DND-41 (cell line): Measurements from ENCODE around the gene S1PR1.

ENCODE experiments used
- ATAC-seq: fragments of 200-7000 bp; cut with Tn5 transposase; 3 replicates; pipeline ENCODE4 v1.9.1; 2021; ENCODE audit warnings: low read depth; ENCODE audit not compliant: insufficient read depth
- DNase-seq: peaks from one replicate; pipeline ENCODE4 v3.0.0-alpha.2; 2020
- H2AFZ ChIP-seq: 2 replicates; pipeline ENCODE4 v1.6.0; 2012; ENCODE audit warnings: low read depth, low read length
- H3K27ac ChIP-seq: 2 replicates; pipeline ENCODE4 v1.5.1; 2012; ENCODE audit warnings: low read length, inconsistent platforms
- H3K27me3 ChIP-seq: fragments of 200-600 bp; sonication (generic); 2 replicates; pipeline ENCODE4 v1.6.0; 2012; ENCODE audit warnings: low read length, mild to moderate bottlenecking, inconsistent platforms; ENCODE audit not compliant: insufficient read depth, poor library complexity
- H3K36me3 ChIP-seq: 2 replicates; pipeline ENCODE4 v1.5.1; 2012; ENCODE audit warnings: low read length, inconsistent platforms; ENCODE audit not compliant: insufficient read depth
- H3K4me1 ChIP-seq: 2 replicates; pipeline ENCODE4 v1.5.1; 2012; ENCODE audit warnings: mild to moderate bottlenecking, low read length; ENCODE audit not compliant: insufficient read depth
- H3K4me2 ChIP-seq: 2 replicates; pipeline ENCODE4 v1.6.0; 2012; ENCODE audit warnings: mild to moderate bottlenecking, moderate library complexity, low read length, inconsistent platforms; ENCODE audit not compliant: insufficient read depth
- H3K4me3 ChIP-seq, 2 experiments: fragments of 200-600 bp in 1 of 2; shearing (Covaris generic) in 1 of 2; 2 replicates each; pipeline ENCODE4 v1.5.1; 2012 to 2016; ENCODE audit warnings: inconsistent platforms in 2 of 2, low read length in 2 of 2, mild to moderate bottlenecking in 2 of 2, low read depth in 1 of 2, moderate library complexity in 1 of 2
- H3K79me2 ChIP-seq: 2 replicates; pipeline ENCODE4 v1.6.0; 2012; ENCODE audit warnings: low read length, inconsistent platforms; ENCODE audit not compliant: insufficient read depth
- H3K9ac ChIP-seq: 2 replicates; pipeline ENCODE4 v1.6.0; 2012; ENCODE audit warnings: low read depth, mild to moderate bottlenecking, inconsistent platforms, low read length, moderate library complexity
- H3K9me3 ChIP-seq: 2 replicates; pipeline ENCODE4 v1.5.1; 2012; ENCODE audit warnings: low read length, moderate library complexity, mild to moderate bottlenecking, inconsistent platforms; ENCODE audit not compliant: insufficient read depth, severe bottlenecking
- H4K20me1 ChIP-seq: 2 replicates; pipeline ENCODE4 v1.6.0; 2012; ENCODE audit warnings: low read length; ENCODE audit not compliant: insufficient read depth
- CTCF ChIP-seq: IDR thresholded peaks from 2 replicates; pipeline ENCODE4 v1.5.1; 2012; ENCODE audit warnings: borderline replicate concordance, low read length, moderate library complexity, mild to moderate bottlenecking; ENCODE audit not compliant: poor library complexity, severe bottlenecking; ENCODE audit errors: extremely low read depth
- EZH2 ChIP-seq: IDR thresholded peaks from 3 replicates; pipeline ENCODE4 v1.6.1; 2012; ENCODE audit warnings: borderline replicate concordance, low read depth, mild to moderate bottlenecking, moderate library complexity, low read length, inconsistent platforms; ENCODE audit not compliant: severe bottlenecking

The S1PR1 gene

GRCh38 chr1:101207891-101208290 lies 28.9 kb upstream of the S1PR1 start:
- no peak overlapping the region for H3K4me3 ChIP-seq
- H3K4me2 ChIP-seq, result no peak overlapping the region
- no peak overlapping the region for H3K27ac ChIP-seq
- no peaks in the 10 kb centered on the region for H3K36me3 ChIP-seq
- H3K4me1 ChIP-seq, result no peaks in the 10 kb centered on the region
- no peak for DNase-seq
- no peak for TF ChIP-seq CTCF
- no peak for TF ChIP-seq EZH2
- no peaks in the 10 kb centered on the region for H3K79me2 ChIP-seq
- ATAC-seq, result no peak
- no peaks in the 10 kb centered on the region for H3K27me3 ChIP-seq
- no peaks in the 10 kb centered on the region for H4K20me1 ChIP-seq
- H3K9me3 ChIP-seq, result no peaks in the 10 kb centered on the region
- H2AFZ ChIP-seq, result no peak overlapping the region
- no peak overlapping the region for H3K9ac ChIP-seq

- no peak for TF ChIP-seq EZH2
- TF ChIP-seq CTCF, result no peak
- Histone ChIP-seq H3K9ac (no peak overlapping the region), H3K27ac (no peak overlapping the region), H4K20me1 (no peaks in the 10 kb centered on the region), H3K9me3 (no peaks in the 10 kb centered on the region), H3K36me3 (no peaks in the 10 kb centered on the region), H3K27me3 (no peaks in the 10 kb centered on the region), H3K4me2 (no peak overlapping the region), H3K79me2 (no peaks in the 10 kb centered on the region), H3K4me3 (no peak overlapping the region), H2AFZ (peak overlapping the region; percentile 7; the same call in 1 of the 2 replicates), H3K4me1 (no peaks in the 10 kb centered on the region)
- ATAC-seq (no peak), DNase-seq (no peak)
These were observed 21.3 kb upstream of the S1PR1 start for GRCh38 chr1:101215363-101216011.

GRCh38 chr1:101216623-101217022 lies 20.2 kb upstream of the S1PR1 start:
- DNase-seq (no peak), ATAC-seq (no peak)
- H3K4me2 ChIP-seq, result no peak overlapping the region
- no peak overlapping the region for H2AFZ ChIP-seq
- H3K79me2 ChIP-seq, result no peaks in the 10 kb centered on the region
- H3K36me3 ChIP-seq, result no peaks in the 10 kb centered on the region
- H3K4me1 ChIP-seq, result no peaks in the 10 kb centered on the region
- no peaks in the 10 kb centered on the region for H3K9me3 ChIP-seq
- no peak overlapping the region for H3K4me3 ChIP-seq
- H3K27me3 ChIP-seq, result no peaks in the 10 kb centered on the region
- no peak overlapping the region for H3K9ac ChIP-seq
- H3K27ac ChIP-seq, result no peak overlapping the region
- no peaks in the 10 kb centered on the region for H4K20me1 ChIP-seq
- no peak for TF ChIP-seq CTCF
- no peak for TF ChIP-seq EZH2
